ENCODE results near the gene UBE4B.

UBE4B gene

DNA sequence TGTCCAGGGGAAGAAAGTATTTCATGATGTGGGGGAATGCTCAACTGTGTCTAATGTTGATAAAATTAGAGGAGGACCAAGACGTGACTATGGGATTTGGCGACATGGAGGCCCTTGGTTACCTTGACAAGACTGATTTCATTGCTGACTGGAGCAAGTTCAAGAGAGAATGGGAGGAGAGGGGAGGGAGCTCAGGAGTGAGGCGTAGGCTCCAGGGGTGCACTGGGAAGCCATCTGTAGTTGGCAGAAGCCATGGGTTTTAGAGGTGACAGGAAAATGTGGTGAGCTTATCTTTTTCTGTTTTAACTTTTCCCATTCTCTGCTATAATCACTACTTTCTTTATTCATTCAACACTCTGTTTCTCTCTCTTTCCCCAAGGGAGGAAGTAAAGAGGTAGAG is 15.8 kb downstream of the UBE4B start:
- Histone ChIP-seq H3K36me3 (ENCODE audit: control insufficient read depth in 4 of 4, insufficient read depth in 4 of 4, low read length in 3 of 4) (peaks cover 2 to 34% (median 23%) of the 10 kb centered on the region in 4 experiments), H3K4me1 (ENCODE audit: control extremely low read depth in 1 of 4, control insufficient read depth in 4 of 4, insufficient read depth in 4 of 4, low read length in 3 of 4) (peaks cover 0 to 6% (median 0%) of the 10 kb centered on the region in 4 experiments), H3K27me3 (replicated peaks in 2 of 5; ENCODE audit: control insufficient read depth in 4 of 5, insufficient read depth in 5 of 5, low read length in 4 of 5) (no peaks in the 10 kb centered on the region), H3K4me3 (ENCODE audit: control insufficient read depth in 1 of 7, extremely low read depth in 1 of 7, insufficient read depth in 4 of 7, low read depth in 2 of 7, low read length in 6 of 7) (no peak overlapping the region), H3K27ac (ENCODE audit: insufficient read depth in 1 of 2, low read depth in 1 of 2, low read length in 2 of 2, poor library complexity in 1 of 2, severe bottlenecking in 2 of 2) (no peak overlapping the region), H3K9me3 (ENCODE audit: control extremely low read depth in 1 of 5, control insufficient read depth in 4 of 5, insufficient read depth in 2 of 5, low read depth in 1 of 5, low read length in 4 of 5) (no peaks in the 10 kb centered on the region)
- WGBS (ENCODE audit: insufficient coverage) = 100% methylated on average over 2 of the region's 3 CpGs
- DNase-seq = no peak
- CTCF ChIA-PET = interaction anchor here (1.1 kb wide), 1 partner anchor 29 kb away, joined by 3 read pairs; no protein-coding TSS in a partner anchor
- POLR2A ChIA-PET = no interaction called here

DNA sequence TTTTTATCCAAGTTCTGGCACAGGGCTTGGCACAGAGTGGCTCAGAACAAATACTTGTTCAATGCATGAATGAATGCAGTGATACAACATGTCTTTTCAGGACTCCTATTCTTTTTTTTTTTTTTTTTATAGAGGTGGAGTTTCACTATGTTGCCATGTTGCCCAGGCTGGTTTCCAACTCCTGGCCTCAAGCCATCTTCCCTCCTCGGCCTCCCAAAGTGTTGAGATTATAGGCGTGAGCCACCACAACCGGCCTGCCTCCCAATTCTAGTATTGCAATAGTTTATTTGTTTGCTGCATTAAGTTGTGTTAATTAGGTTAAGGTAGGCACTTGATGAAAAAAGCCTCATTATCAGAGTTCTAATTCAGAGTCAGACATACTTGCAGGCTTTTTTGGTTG is 17.9 kb downstream of the UBE4B start:
- CTCF ChIA-PET = interaction anchor here (0.6 kb wide), 1 partner anchor 337 kb away, joined by 3 read pairs; no protein-coding TSS in a partner anchor
- no peak overlapping the region for H3K27ac ChIP-seq (ENCODE audit: insufficient read depth in 1 of 2, low read depth in 1 of 2, low read length in 2 of 2, poor library complexity in 1 of 2, severe bottlenecking in 2 of 2)
- peaks cover 0 to 8% (median 0%) of the 10 kb centered on the region in 4 experiments for H3K4me1 ChIP-seq (ENCODE audit: control extremely low read depth in 1 of 4, control insufficient read depth in 4 of 4, insufficient read depth in 4 of 4, low read length in 3 of 4)
- POLR2A ChIA-PET = interaction anchor here (0.7 kb wide), 1 partner anchor 400 kb away, joined by 4 read pairs; no protein-coding TSS in a partner anchor
- no peak overlapping the region for H3K4me3 ChIP-seq (ENCODE audit: control insufficient read depth in 1 of 7, extremely low read depth in 1 of 7, insufficient read depth in 4 of 7, low read depth in 2 of 7, low read length in 6 of 7)
- peaks cover 2 to 25% (median 18%) of the 10 kb centered on the region in 4 experiments for H3K36me3 ChIP-seq (ENCODE audit: control insufficient read depth in 4 of 4, insufficient read depth in 4 of 4, low read length in 3 of 4)
- 94% methylated on average over 3 of the region's 3 CpGs for WGBS (ENCODE audit: insufficient coverage)
- no peak for DNase-seq
- no peaks in the 10 kb centered on the region for H3K27me3 ChIP-seq (replicated peaks in 2 of 5; ENCODE audit: control insufficient read depth in 4 of 5, insufficient read depth in 5 of 5, low read length in 4 of 5)
- H3K9me3 ChIP-seq (ENCODE audit: control extremely low read depth in 1 of 5, control insufficient read depth in 4 of 5, insufficient read depth in 2 of 5, low read depth in 1 of 5, low read length in 4 of 5) = no peaks in the 10 kb centered on the region

DNA sequence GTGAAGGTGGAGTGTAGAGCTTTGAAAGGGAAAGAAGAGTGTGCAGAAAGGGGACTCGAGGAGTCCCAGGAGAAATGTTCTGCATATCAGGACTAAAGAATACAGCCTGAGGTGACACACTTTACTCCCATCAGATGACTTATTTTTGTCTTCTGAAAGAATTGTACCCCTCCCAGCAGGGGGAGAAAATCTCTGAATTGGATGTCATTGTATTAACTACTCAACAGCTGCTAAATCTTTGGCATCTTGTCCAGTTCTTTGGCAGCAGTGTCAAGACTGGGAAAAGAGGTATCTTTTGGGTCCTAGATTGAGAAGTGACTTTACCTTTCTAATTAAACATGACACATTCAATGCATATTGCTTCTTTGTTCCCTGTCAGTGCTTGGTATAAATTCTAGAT is 18.9 kb downstream of the UBE4B start:
- H3K9me3 ChIP-seq (ENCODE audit: control extremely low read depth in 1 of 5, control insufficient read depth in 4 of 5, insufficient read depth in 2 of 5, low read depth in 1 of 5, low read length in 4 of 5) = no peaks in the 10 kb centered on the region
- no peaks in the 10 kb centered on the region for H3K27me3 ChIP-seq (replicated peaks in 2 of 5; ENCODE audit: control insufficient read depth in 4 of 5, insufficient read depth in 5 of 5, low read length in 4 of 5)
- no CpG with 5 or more reads among the region's 1 CpG for WGBS (ENCODE audit: insufficient coverage)
- H3K27ac ChIP-seq (ENCODE audit: insufficient read depth in 1 of 2, low read depth in 1 of 2, low read length in 2 of 2, poor library complexity in 1 of 2, severe bottlenecking in 2 of 2) = no peak overlapping the region
- POLR2A ChIA-PET = no interaction called here
- CTCF ChIA-PET = interaction anchor here (0.6 to 0.7 kb wide), 2 partner anchors 17 to 86 kb away, joined by 3 to 4 read pairs; no protein-coding TSS in a partner anchor
- no peak for DNase-seq
- H3K4me1 ChIP-seq (ENCODE audit: control extremely low read depth in 1 of 4, control insufficient read depth in 4 of 4, insufficient read depth in 4 of 4, low read length in 3 of 4) = peaks cover 0 to 2% (median 1%) of the 10 kb centered on the region in 4 experiments
- H3K36me3 ChIP-seq (ENCODE audit: control insufficient read depth in 4 of 4, insufficient read depth in 4 of 4, low read length in 3 of 4) = peaks cover 2 to 25% (median 16%) of the 10 kb centered on the region in 4 experiments
- no peak overlapping the region for H3K4me3 ChIP-seq (ENCODE audit: control insufficient read depth in 1 of 7, extremely low read depth in 1 of 7, insufficient read depth in 4 of 7, low read depth in 2 of 7, low read length in 6 of 7)

DNA sequence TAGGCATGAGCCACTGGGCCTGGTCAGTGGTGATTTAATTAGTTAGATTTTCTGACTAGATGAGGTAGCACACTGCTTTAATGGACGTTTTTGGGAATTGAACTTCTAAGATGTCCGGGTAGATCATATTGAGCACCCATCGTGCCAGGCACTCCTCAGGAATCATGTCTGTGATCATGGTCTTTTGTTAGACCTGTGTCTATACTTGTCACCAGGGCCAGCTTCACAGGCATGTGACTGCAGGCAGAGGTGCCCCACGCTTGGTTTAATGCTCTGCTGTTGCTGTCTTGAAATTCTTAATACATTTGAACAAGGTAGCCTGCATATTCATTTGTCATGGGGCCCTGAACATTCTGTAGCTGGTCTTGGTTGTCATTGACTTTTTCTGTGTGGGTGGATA is 19.6 kb downstream of the UBE4B start:
- DNase-seq = no peak
- Histone ChIP-seq H3K27ac (ENCODE audit: insufficient read depth in 1 of 2, low read depth in 1 of 2, low read length in 2 of 2, poor library complexity in 1 of 2, severe bottlenecking in 2 of 2) (no peak overlapping the region), H3K36me3 (ENCODE audit: control insufficient read depth in 4 of 4, insufficient read depth in 4 of 4, low read length in 3 of 4) (peaks cover 2 to 25% (median 16%) of the 10 kb centered on the region in 4 experiments), H3K9me3 (ENCODE audit: control extremely low read depth in 1 of 5, control insufficient read depth in 4 of 5, insufficient read depth in 2 of 5, low read depth in 1 of 5, low read length in 4 of 5) (no peaks in the 10 kb centered on the region), H3K27me3 (replicated peaks in 2 of 5; ENCODE audit: control insufficient read depth in 4 of 5, insufficient read depth in 5 of 5, low read length in 4 of 5) (no peaks in the 10 kb centered on the region), H3K4me3 (ENCODE audit: control insufficient read depth in 1 of 7, extremely low read depth in 1 of 7, insufficient read depth in 4 of 7, low read depth in 2 of 7, low read length in 6 of 7) (no peak overlapping the region), H3K4me1 (ENCODE audit: control extremely low read depth in 1 of 4, control insufficient read depth in 4 of 4, insufficient read depth in 4 of 4, low read length in 3 of 4) (peaks cover 0 to 2% (median 1%) of the 10 kb centered on the region in 4 experiments)
- ChIA-PET POLR2A (no interaction called here), CTCF (no interaction called here)
- WGBS (ENCODE audit: insufficient coverage) = 94% methylated on average over 3 of the region's 4 CpGs

DNA sequence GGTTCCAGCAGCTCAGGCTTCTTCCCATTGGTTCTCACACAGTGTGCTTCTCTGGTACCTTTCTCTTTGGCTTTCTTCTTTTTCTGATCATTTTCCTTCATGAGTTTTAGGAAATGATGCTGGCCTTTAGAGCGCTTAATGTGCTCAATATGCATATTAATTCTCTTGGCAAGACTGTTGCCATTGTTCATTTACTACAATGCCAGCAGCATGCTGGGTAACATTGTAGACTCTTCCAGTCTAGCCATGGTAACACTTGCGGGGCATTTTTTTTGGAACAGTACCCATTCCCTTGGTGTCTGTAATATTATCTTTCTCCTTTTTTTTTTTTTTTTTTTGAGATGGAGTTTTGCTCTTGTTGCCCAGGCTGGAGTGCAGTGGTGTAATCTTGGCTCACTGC is 21.7 kb downstream of the UBE4B start:
- POLR2A ChIA-PET = no interaction called here
- Histone ChIP-seq H3K4me3 (ENCODE audit: control insufficient read depth in 1 of 7, extremely low read depth in 1 of 7, insufficient read depth in 4 of 7, low read depth in 2 of 7, low read length in 6 of 7) (no peak overlapping the region), H3K27ac (ENCODE audit: insufficient read depth in 1 of 2, low read depth in 1 of 2, low read length in 2 of 2, poor library complexity in 1 of 2, severe bottlenecking in 2 of 2) (no peak overlapping the region), H3K4me1 (ENCODE audit: control extremely low read depth in 1 of 4, control insufficient read depth in 4 of 4, insufficient read depth in 4 of 4, low read length in 3 of 4) (peaks cover 0 to 5% (median 2%) of the 10 kb centered on the region in 4 experiments), H3K36me3 (ENCODE audit: control insufficient read depth in 4 of 4, insufficient read depth in 4 of 4, low read length in 3 of 4) (peaks cover 2 to 35% (median 24%) of the 10 kb centered on the region in 4 experiments), H3K27me3 (replicated peaks in 2 of 5; ENCODE audit: control insufficient read depth in 4 of 5, insufficient read depth in 5 of 5, low read length in 4 of 5) (no peaks in the 10 kb centered on the region), H3K9me3 (ENCODE audit: control extremely low read depth in 1 of 5, control insufficient read depth in 4 of 5, insufficient read depth in 2 of 5, low read depth in 1 of 5, low read length in 4 of 5) (no peaks in the 10 kb centered on the region)
- CTCF ChIA-PET = interaction anchor here (1.0 kb wide), 1 partner anchor 111 kb away, joined by 3 read pairs; the partner anchor contains the start of genes LZIC and NMNAT1
- DNase-seq = no peak
- 100% methylated on average over 1 of the region's 2 CpGs for WGBS (ENCODE audit: insufficient coverage)

DNA sequence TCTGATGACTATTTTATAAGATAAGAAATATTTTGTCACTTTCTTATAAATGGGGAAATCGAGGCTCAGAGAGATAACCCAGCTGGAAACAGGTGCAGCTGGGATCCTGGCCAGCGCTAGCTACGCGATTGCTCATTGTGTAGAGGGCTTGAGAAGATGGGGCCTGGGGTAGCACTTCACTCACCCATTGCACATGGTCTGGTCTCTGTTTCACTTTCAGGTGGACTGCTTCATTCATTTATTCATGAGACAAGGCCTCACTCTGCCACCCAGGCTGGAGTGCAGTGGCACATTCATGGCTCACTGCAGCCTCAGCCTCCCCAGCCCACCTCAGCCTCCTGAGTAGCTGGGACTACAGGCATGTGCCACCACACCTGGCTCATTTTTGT is 23.8 kb downstream of the UBE4B start:
- Histone ChIP-seq H3K4me1 (ENCODE audit: control extremely low read depth in 1 of 4, control insufficient read depth in 4 of 4, insufficient read depth in 4 of 4, low read length in 3 of 4) (peaks cover 0 to 5% (median 2%) of the 10 kb centered on the region in 4 experiments), H3K36me3 (ENCODE audit: control insufficient read depth in 4 of 4, insufficient read depth in 4 of 4, low read length in 3 of 4) (peaks cover 1 to 26% (median 14%) of the 10 kb centered on the region in 4 experiments), H3K9me3 (ENCODE audit: control extremely low read depth in 1 of 5, control insufficient read depth in 4 of 5, insufficient read depth in 2 of 5, low read depth in 1 of 5, low read length in 4 of 5) (no peaks in the 10 kb centered on the region), H3K27me3 (replicated peaks in 2 of 5; ENCODE audit: control insufficient read depth in 4 of 5, insufficient read depth in 5 of 5, low read length in 4 of 5) (no peaks in the 10 kb centered on the region), H3K4me3 (ENCODE audit: control insufficient read depth in 1 of 7, extremely low read depth in 1 of 7, insufficient read depth in 4 of 7, low read depth in 2 of 7, low read length in 6 of 7) (no peak overlapping the region), H3K27ac (ENCODE audit: insufficient read depth in 1 of 2, low read depth in 1 of 2, low read length in 2 of 2, poor library complexity in 1 of 2, severe bottlenecking in 2 of 2) (no peak overlapping the region)
- ChIA-PET CTCF (interaction anchor here (1.3 kb wide), 1 partner anchor 15 kb away, joined by 3 read pairs; no protein-coding TSS in a partner anchor), POLR2A (no interaction called here)
- WGBS (ENCODE audit: insufficient coverage) = 100% methylated on average over 3 of the region's 4 CpGs
- DNase-seq = no peak

DNA sequence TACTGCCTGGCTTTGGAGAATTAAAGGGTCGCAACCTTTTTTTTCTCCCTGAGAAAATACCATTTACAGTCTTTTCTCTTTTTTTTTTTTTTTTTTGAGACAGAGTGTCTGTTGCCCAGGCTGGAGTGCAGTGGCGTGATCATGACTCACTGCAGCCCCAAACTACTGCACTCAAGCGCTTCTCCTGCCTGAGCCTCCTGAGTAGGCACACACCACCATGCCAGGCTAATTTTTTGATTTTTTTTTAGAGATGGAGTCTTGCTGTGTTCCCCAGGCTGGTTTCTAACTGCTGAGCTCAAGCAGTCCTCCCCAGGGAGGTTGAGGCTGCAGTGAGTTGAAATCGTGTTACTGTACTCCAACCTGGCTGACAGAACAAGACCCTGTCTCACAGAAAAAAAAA is 24.6 kb downstream of the UBE4B start:
- Histone ChIP-seq H3K36me3 (ENCODE audit: control insufficient read depth in 4 of 4, insufficient read depth in 4 of 4, low read length in 3 of 4) (peaks cover 0 to 22% (median 12%) of the 10 kb centered on the region in 4 experiments), H3K9me3 (ENCODE audit: control extremely low read depth in 1 of 5, control insufficient read depth in 4 of 5, insufficient read depth in 2 of 5, low read depth in 1 of 5, low read length in 4 of 5) (no peaks in the 10 kb centered on the region), H3K4me1 (ENCODE audit: control extremely low read depth in 1 of 4, control insufficient read depth in 4 of 4, insufficient read depth in 4 of 4, low read length in 3 of 4) (peaks cover 0 to 5% (median 2%) of the 10 kb centered on the region in 4 experiments), H3K27me3 (replicated peaks in 2 of 5; ENCODE audit: control insufficient read depth in 4 of 5, insufficient read depth in 5 of 5, low read length in 4 of 5) (no peaks in the 10 kb centered on the region), H3K27ac (ENCODE audit: insufficient read depth in 1 of 2, low read depth in 1 of 2, low read length in 2 of 2, poor library complexity in 1 of 2, severe bottlenecking in 2 of 2) (no peak overlapping the region), H3K4me3 (ENCODE audit: control insufficient read depth in 1 of 7, extremely low read depth in 1 of 7, insufficient read depth in 4 of 7, low read depth in 2 of 7, low read length in 6 of 7) (no peak overlapping the region)
- POLR2A ChIA-PET = no interaction called here
- CTCF ChIA-PET = no interaction called here
- WGBS (ENCODE audit: insufficient coverage) = 100% methylated on average over 1 of the region's 4 CpGs
- no peak for DNase-seq
